ENCODE data around the gene LRMDA.

Gene LRMDA

DNA sequence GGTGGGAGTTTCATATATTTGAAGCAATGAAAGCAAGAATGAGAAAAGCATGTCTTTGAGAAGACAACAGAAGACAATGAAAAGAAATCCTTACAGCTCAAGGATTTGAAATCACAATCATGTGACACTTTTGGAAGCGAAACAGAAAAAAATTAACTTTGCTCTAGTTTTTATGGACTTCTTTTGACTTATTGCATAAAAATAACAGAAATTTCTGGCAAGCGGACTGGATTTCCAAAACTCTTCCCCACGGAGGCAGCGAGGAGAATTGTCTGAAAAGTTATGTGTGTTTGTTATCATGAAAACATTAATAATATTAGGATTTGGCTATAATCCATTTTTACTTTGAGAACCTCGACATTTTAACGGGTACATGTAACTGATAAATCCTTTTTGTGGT is 223.3 kb downstream of the LRMDA start:
- in situ Hi-C loops (cut with MboI; ENCODE audit: low sequenced_read_pairs) = no loop called here

DNA sequence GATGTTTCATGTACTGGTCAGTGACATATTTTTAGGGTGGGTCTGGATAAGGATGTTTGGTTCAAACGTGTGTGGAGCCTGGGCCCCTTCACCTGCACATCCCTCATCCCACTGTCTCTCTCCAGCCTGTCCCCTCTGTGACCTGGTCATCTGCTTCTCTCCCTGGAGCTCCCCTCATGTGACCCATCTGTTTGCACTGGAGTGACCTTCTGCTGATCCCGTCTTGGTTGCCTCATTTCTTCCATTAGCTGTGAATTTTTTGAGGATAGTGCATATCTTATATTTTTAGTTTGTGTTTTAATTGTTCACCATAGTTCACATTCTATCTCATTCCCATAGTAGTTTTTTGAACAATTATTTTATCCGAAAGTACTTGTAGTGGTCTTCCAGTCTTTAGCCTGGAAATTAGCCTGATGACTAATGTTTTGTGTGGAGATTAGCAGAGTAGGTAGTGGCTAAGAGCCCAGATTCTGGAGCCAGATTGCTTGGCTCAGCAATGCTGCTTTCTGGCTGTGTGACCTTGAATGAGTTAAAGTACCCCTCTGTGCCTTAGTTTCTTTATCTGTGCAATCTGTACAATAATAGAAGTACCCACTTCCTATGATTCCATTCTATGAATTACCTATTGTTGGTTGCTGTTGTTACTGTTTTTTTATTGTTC is 224.5 kb downstream of the LRMDA start:
- in situ Hi-C loops (cut with MboI; ENCODE audit: low sequenced_read_pairs) = no loop called here

DNA sequence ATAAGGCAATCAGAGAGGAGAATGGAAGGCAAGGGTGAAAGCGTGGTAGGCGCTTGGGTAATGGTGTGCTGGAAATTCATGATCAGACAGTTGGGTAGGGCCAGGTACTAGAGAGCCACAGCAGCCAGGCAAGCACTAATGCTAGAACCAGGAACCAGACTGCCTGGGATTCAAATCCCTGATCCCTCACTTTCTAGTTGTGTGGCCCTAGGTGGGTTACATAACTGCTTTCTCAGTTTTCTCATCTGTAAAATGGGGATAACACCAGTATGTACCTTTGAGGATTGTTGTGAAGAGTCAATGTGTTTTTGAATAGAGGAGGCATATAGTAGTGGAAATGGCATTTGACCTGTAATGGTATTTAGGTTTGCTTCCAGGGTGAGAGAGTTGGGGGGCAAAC is 225.9 kb downstream of the LRMDA start:
- in situ Hi-C loops (cut with MboI; ENCODE audit: low sequenced_read_pairs) = no loop called here

DNA sequence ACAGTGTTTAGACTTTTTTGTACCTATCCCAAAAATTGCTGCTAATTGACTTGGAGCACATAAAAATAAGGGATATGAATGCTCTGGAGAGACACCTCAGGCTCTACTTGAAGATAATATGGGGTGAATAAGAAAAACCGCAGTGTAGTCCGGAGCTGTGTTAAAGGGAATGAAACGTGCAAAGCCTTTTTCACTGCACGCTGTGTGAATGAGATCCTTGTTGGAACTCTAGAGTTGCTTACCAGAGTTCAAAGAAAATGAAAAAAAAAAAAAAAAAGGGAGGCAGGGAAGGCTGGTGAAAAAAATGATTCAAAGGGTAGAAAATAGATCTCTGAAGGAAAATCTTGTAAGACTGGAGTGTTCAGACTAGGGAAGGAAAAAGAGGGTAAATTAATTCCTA is 226.6 kb downstream of the LRMDA start:
- in situ Hi-C loops (cut with MboI; ENCODE audit: low sequenced_read_pairs) = no loop called here

DNA sequence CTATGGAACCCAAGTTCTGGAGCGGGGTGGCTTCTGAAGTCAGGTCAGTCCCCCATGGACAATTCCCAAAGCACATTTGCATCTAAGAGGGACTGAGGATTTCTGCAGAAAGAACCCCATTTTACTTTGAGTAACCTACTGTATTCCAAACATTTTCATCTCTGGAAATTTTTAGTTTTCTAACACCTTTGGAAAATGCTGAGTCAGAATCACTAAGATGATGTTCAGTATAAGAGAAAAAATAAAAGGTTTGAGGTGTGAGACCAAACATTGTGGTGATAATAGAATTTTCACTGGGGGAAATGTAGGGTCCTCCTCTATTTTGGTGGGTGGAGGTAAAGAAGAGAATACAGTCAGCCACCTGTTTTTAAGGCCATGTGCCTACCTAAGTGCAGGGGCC is 227.1 kb downstream of the LRMDA start:
- in situ Hi-C loops (cut with MboI; ENCODE audit: low sequenced_read_pairs) = no loop called here

DNA sequence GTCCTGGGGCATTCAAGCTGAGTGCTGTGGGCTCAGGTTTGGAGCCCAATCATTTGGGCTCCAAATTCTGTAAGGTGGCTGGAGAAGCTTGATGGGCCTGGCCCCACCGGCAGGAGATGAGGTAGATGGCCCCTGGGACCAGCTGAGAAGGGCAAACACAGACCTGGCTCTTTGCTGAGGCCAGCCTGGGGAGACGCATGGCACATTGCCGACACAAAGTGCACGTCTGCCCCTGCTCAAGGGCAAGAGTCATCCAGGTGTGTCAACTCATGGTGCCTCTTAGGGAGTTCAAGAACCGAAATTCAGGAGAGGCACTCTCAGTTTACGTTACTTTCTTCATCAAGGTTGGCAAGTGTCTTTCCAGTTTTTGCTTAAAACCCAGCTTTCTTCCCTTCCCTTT is 227.5 kb downstream of the LRMDA start:
- in situ Hi-C loops (cut with MboI; ENCODE audit: low sequenced_read_pairs) = no loop called here

DNA sequence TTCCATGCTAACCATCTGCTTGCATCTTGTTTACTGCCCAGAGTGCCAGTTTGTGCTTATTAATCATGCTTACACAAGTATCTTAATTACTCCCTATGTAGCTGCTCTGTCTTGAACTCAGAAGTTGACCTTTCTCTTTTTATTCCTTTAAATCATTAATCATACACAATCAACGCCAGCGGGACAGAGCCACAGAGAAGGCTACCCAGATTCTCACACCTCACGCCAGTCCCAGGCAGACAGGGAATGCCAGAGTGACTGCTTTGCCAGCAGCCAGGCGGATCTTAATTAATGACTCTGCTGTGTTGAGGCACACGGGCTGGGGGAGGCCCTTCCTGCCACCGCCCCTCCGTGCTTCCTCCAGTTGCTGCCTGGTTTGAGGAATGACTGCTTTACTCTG is 229.4 kb downstream of the LRMDA start:
- in situ Hi-C loops (cut with MboI; ENCODE audit: low sequenced_read_pairs) = no loop called here

DNA sequence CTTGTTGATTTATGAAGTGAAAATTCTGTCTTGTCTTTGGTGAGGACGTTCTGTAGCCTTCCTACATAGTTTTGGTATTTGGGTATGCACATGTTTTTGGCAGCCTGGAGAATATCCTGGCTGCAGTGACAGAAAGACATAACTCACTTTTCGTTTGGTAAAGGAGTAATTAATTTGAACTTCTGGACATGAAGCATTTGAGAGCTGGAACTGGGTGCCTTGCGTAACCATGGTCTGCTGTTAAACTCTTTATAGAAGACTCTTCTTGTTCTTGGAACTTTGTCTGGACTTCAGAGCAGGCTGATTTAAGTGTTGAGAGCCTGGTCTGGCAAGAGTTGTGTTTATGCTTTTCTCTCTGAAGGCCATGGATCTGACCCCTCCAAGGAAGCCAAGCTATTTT is 231.3 kb downstream of the LRMDA start:
- in situ Hi-C loops (cut with MboI; ENCODE audit: low sequenced_read_pairs) = no loop called here

DNA sequence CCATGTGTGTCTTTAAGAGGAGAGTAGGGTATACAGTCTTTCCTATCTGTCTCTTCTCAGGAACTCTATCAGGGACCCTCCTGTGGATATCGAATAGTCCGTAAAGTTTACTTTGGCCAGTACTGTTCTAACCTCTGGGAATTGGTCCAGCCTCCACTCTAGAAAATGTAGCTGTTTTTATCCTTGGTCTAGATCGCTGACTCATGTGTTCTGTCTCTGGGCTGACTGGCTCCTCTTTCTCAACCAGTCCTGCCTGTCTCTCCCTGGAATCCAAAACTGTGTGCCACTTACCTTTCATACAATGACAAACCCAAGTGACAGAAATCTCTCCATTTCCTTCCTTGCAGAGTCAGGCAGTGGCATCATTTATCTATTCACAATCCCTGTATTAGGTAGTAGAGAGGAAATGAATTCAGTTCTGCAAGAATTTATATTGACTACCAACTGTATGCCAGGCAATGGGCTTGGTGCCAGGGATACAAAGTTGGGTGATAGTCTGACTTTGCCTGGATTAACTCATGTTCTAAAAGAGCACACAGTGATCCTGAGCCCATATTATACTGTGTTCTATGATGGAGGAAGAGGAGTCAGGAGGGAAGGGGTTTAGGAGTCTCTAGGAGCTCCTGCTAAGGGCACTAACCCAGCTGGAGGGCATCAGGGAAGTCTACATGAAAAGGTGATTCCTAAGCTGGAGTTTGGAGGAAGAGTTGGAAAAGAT is 232.7 kb downstream of the LRMDA start:
- in situ Hi-C loops (cut with MboI; ENCODE audit: low sequenced_read_pairs) = no loop called here

DNA sequence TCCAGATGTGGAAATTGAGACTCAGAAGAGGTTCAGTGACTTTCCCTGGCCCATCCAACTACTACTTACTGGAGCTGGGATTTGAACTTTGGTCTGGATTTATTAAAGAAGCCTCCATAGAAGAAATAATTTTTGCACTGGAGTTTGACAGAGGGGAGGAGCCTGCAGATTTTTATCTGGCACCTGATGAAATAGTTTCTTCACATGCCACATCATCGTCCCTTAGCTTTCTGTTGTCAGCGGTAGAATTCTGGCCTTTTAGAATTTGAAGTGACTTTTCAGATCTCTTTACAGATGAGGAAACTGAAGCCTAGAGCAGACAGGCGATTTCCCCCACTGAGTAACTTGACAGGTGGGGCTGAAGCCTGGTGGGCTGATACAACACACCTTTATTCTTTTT is 233.5 kb downstream of the LRMDA start:
- in situ Hi-C loops (cut with MboI; ENCODE audit: low sequenced_read_pairs) = no loop called here

DNA sequence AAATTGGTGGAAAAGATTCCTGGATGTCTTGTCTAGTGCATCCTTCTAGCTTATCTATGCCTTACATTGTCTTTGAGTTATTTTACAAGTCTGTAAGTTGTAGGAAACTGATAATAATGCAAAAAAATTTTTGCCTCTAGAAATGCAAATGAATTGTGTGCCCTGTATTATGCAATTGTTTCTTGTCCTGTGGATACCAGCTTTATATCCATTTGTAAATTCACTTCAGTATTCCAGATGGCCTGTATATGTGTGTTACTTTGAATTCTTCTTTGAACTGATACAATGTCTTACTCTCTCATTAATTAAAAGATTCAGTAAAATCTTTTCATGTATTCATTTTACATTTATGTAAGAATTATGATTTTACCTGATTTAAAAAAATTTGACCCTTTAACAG is 234.3 kb downstream of the LRMDA start:
- in situ Hi-C loops (cut with MboI; ENCODE audit: low sequenced_read_pairs) = no loop called here

DNA sequence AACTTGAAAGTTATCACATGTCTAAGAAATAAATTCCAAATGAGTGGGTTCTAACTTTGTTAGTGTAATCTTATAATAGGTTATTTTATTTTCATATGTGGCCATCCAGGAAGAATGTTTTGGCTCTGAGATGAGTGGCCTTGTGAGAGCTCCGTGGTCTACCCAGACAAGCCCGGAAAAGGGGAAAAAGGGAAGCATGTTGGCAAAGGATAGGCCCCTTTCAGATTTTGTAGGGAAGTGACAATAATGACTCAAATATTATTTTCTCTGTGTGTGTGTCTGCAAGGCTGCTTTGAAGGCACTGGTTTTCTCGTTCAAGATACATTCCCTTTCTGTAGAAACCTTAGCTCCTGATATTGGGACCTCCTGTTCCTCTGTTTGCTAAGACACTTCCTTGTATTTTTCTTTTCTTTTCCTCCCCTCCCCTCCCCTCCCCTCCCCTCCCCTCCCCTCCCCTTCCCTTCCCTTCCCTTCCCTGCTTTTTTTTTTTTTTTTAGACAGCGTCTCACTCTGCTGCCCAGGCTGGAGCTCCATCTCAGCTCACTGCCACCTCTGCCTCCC is 240.8 kb downstream of the LRMDA start:
- in situ Hi-C loops (cut with MboI; ENCODE audit: low sequenced_read_pairs) = no loop called here

DNA sequence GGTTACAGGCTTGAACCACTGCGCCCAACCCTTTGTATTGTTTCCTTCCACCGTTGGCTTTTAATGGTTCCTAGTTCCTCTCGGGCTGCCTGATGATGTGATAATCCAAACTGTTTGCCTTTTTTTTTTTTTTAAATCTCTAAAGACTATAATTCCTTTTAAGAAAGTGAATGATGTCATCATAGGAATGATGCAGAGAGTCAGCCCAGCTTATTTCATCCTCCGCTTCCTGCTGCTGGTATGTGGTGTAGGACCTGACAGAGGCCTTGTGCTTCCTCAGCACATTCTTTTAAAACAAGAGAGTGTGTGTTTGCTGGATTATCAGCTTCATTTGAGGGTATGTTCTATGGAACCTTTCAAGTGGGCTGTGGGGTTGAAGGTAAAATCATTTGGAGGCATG is 241.4 kb downstream of the LRMDA start:
- in situ Hi-C loops (cut with MboI; ENCODE audit: low sequenced_read_pairs) = no loop called here

DNA sequence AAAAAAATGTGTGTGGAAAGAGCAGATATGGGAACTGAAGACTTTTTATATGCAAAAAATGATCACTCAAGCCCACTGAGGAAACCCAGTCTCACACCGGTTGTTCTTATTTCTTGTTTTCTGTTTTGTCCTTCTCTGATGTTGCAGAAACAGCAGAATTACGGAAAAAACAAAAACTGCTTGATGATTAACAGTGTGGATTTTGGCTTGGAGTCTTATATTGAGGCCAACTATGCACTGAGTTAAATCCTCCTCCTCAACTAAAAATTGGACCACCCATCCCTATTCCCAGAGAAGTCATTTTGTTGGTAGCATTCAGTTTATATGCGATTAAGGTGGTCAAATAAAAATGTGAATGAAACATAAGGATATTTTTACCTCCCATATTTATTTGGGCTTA is 246.1 kb downstream of the LRMDA start:
- in situ Hi-C loops (cut with MboI; ENCODE audit: low sequenced_read_pairs) = no loop called here

DNA sequence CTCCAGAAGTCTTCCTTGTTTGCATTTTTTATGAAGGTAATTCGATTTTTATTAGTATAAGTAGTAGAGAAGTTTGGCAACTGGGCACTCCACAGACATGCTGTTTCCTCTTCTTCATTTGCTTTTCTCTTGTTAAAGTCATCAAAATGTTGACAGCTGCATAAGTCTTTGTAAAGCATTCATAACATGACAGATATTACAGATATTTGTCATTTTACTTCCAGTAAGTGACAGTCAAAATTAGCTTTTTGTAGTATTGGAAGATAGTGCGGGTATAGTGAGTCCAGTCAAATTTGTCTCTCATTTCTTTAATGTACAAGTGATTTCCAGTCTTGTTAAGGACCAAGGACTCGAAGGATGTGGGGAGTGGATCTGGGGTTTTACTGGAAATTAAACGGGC is 247.1 kb downstream of the LRMDA start:
- in situ Hi-C loops (cut with MboI; ENCODE audit: low sequenced_read_pairs) = no loop called here

DNA sequence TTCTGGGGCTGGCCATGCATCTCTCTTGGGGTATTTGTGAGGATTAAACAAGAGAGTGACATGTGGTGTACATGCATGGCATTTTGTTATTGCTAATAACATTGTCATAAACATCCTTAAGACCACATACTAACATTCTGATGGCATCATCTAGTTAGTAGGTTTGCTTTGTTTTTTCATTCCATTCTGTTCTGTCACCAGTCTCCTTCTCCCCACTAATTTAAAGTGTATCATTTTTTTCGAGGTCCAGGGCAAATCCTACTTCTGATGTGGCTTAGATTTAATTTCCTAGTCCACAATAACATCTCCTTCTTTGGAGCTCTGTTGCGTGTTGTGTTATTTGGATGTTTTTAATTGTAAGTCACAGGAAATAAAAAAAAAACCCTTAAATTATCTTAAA is 248.1 kb downstream of the LRMDA start:
- in situ Hi-C loops (cut with MboI; ENCODE audit: low sequenced_read_pairs) = no loop called here

DNA sequence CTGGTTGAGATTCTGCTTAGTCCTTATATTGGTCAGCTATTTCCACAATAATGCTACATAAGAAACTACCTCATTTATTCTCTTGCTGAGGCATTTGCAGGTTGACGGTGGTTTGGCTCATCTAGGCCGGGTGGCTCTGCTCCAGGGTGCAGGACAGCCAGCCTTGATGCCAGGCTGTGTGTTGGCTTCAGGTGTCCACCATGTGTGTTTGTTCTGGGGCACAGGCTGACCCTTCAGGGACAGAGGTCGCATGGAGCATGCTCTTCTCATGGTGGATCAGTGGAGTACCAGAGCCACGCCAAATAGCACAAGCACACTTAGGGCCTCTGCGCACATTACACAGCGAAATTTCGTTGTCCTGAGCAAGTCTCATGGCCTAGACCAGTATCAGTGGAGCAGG is 249.9 kb downstream of the LRMDA start:
- in situ Hi-C loops (cut with MboI; ENCODE audit: low sequenced_read_pairs) = no loop called here

DNA sequence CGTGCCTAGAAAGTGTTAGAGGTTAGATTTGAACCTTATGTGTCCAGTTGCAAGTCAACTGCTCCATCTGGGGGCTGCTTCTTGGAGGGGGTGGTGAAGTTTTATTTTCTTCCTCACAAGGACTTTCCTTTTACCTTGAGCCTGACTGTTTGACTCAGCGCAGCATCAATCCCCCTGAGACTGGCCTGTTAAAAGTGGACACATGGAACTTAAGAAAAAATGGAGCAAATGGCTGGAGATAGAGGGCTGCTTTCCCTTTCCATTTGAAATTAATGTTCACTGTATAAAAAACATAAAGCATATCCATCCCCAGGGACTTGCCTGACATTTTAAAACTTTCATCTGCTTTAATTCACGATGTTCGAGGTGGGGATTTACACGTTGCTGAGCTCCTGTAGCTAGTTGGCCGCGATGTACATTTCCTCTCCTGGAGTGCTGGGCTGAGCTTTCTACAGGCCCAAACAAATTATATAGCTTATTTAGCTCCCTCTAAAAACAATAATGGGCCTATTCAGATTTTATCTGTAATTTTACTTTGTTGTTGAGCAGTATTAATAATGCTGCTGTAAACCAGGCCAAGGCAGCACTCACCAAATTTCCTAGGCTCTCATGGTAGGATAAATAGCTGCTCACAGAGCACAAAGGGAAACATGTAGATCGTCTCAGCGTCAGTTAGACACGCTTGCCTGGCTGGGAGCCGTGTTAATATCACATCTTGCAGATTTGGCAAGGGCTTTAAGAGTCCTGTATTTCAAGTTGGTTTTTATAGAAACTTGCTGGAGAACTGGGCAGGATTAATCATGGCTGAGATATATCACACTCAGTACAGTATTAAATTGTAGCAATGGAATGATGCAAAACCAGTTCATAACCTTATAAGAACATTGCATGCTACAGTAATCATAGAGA is 251.5 kb downstream of the LRMDA start:
- in situ Hi-C loops (cut with MboI; ENCODE audit: low sequenced_read_pairs) = no loop called here

DNA sequence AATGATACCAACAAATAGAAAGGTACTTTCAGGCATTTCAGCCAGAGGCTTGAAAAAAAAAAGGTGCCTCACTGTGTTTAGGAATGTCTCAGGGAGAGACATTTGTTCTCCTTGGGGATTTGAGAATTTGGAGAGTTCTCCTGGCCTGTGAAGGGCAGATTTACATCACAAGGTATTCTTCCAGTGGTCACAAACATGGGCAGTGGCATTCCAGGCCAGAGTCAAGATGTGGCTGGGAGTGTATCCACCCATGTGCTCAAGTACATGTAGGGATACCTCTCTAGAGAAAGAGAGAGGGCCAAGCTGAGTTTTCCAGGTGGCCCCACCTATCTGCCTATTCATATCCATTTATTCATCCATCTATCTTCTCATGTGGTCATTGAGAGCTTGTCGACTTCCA is 253.8 kb downstream of the LRMDA start:
- in situ Hi-C loops (cut with MboI; ENCODE audit: low sequenced_read_pairs) = no loop called here

DNA sequence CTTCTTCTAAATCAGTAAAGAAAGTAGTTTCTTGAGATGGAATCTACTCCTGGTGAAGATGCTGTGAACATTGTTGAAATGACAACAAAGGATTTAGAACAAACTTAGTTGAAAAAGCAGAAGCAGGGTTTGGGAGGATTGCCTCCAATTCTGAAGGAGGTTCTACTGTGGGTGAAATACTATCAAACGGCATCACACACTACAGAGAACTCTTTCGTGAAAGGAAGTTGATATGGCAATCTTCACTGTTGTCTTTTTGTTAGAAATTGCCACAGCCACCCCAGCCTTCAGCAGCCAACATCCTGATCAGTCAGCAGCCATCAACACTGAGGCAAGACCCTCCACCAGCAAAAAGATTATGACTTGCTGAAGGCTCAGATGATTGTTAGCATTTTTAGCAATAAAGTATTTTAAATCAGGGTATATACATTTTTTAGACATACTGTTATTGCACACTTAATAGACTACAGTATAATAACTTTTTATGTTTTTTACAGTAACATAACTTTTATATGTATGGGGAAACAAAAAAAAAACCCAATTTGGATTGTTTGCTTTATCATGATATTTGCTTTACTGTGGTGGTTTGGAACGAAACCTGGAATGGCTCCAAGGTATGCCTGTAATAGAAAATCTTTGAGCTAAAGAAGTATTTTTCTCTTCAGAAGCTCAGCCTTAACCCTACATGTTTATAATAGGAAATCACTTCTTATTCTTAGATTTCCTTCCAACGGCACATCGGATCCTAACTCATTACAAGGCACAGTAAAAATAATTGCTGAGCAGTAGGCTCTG is 257.3 kb downstream of the LRMDA start:
- in situ Hi-C loops (cut with MboI; ENCODE audit: low sequenced_read_pairs) = no loop called here

DNA sequence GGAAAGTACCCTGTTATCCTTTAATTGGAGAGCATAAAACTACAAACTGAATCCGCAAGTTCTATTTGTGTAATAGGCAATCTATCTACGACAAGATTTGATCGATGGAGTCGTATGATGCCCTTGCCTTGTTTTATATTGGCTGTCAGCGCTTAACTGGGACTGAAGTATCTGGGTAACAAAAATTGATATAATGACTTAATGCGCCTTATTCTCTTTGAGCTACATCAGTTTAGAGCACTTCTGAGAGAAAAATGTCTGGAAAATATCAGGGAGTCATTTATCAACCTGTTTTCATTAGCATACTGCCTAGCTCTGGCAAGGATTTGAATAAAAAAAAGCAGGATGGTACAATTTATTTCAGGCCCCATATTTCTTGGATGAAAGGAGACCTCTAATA is 262.1 kb downstream of the LRMDA start:
- in situ Hi-C loops (cut with MboI; ENCODE audit: low sequenced_read_pairs) = no loop called here

All from hTERT RPE-1 (cell line).